ENCODE data around the gene KRT84.
A peak's percentile ranks its signal among the peaks of the same experiment; 100 is the strongest.

KRT84 gene

DNA sequence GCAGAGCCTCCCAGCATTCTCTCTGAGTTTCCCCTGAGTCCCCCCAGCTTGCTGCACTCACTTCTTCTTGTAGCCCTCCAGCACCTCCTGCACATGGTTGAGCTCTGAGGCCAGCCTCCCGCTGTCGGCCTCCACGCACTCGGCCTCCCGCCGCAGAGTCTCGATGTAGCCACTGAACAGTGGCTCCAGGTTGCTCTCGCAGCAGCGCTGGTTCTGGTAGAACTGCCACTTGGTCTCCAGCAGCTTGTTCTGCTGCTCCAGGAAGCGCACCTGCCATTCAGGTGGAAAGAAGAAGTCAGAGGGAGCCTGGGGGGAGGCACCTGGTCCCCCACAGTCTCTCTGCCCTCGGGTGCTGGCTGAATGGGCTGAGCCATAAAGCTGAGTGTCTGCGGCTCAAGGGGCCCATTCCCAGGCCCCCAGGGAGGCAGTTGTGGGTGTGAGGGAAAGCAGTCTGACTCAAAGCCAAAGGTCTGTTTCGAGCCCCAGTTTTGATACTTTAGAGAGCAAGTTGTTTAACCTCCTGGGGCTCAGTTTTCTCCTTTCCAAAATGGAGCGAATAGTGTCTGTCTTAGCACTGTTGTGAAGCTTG lies 20.5 kb downstream of the KRT84 start:
- H3K4me3 ChIP-seq (replicated peaks in 1 of 2; ENCODE audit: low read depth in 2 of 2, low read length in 2 of 2): no peak overlapping the region
- TF ChIP-seq, protein P1, sequence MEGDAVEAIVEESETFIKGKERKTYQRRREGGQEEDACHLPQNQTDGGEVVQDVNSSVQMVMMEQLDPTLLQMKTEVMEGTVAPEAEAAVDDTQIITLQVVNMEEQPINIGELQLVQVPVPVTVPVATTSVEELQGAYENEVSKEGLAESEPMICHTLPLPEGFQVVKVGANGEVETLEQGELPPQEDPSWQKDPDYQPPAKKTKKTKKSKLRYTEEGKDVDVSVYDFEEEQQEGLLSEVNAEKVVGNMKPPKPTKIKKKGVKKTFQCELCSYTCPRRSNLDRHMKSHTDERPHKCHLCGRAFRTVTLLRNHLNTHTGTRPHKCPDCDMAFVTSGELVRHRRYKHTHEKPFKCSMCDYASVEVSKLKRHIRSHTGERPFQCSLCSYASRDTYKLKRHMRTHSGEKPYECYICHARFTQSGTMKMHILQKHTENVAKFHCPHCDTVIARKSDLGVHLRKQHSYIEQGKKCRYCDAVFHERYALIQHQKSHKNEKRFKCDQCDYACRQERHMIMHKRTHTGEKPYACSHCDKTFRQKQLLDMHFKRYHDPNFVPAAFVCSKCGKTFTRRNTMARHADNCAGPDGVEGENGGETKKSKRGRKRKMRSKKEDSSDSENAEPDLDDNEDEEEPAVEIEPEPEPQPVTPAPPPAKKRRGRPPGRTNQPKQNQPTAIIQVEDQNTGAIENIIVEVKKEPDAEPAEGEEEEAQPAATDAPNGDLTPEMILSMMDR (IDR thresholded peaks at IDR 0.05; ENCODE audit: low read depth, low read length): no peak
- no peak for DNase-seq (ENCODE audit: low read depth in 2 of 2)

DNA sequence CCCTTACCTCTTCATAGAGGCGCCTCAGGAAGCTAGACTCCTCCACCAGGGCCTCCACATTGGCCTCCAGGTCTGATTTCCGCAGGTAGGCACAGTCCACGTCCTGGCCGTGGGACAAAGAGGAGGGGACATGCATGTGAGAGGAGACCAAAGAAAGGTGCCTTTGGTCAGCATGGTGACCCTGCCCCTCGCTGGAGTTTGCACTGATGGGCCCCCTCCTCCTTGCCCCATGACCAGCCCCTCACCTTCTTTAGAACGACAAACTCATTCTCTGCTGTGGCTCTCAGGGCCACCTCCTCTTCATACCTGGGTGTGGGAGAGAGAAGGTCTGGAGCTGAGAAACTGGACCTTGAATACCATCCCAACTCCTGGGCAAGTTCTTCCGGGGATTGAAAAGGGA lies 21.4 kb downstream of the KRT84 start:
- H3K4me3 ChIP-seq (replicated peaks in 1 of 2; ENCODE audit: low read depth in 2 of 2, low read length in 2 of 2): no peak overlapping the region
- TF ChIP-seq, protein P1 (IDR thresholded peaks at IDR 0.05; ENCODE audit: low read depth, low read length): no peak
- DNase-seq (ENCODE audit: low read depth in 2 of 2): no peak

DNA sequence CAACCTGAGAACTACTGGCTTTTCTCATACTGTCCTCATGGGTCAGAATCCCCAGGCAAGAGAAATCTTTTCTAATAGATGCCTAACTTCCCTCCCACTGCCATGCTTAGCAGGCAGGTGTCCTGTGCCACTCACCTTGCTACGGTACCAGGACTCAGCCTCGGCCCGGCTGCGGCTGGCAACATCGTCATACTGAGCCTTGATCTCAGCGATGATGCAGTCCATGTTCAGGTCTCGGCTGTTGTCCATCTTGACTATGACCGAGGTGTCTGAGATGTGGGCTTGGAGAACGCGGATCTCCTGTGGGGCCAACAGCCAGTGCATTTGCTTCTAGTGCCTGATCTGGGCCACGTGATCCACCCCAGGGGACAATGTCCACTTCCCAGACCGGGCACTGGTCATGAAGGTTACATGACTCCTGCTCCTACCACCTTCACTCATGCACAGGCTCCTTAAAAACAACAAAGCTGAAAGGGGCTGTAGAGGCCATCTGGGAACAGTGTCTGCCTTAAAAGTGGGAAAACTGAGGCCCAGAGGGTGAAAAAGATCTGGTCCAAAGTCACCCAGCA lies 22.3 kb downstream of the KRT84 start:
- no peak overlapping the region for H3K4me3 ChIP-seq (replicated peaks in 1 of 2; ENCODE audit: low read depth in 2 of 2, low read length in 2 of 2)
- DNase-seq (ENCODE audit: low read depth in 2 of 2): no peak
- TF ChIP-seq, protein P1 (IDR thresholded peaks at IDR 0.05; ENCODE audit: low read depth, low read length): no peak

DNA sequence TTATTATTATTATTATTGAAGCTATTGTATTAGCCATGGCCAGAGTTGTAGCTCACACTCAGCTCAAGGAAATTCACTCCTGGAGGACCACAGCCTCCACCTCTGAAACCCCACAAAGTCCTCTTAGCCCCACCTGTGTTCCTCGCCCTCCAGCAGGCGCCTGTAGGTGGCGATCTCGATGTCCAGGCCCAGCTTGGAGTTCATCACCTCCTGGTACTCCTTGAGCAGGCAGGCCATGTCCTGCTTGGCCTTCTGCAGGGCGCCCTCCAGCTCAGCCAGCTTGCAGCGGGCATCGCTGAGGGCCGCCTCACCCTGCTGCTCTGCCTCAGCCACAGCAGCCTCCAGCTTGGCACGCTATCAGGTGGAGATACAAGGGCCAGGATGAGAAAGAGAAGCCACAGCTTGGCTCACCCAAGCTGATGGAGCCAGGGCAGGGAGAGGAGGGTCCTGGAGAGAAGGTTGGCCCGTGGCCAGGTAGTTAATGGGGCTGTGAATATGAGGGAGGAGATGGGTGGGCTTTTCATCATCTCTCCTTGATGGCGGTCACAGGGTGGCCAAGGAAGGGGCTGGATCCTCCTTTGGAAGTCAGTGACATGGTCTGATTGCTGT lies 23.2 kb downstream of the KRT84 start:
- H3K4me3 ChIP-seq (replicated peaks in 1 of 2; ENCODE audit: low read depth in 2 of 2, low read length in 2 of 2): no peak overlapping the region
- TF ChIP-seq, protein P1 (IDR thresholded peaks at IDR 0.05; ENCODE audit: low read depth, low read length): peak; percentile 28
- DNase-seq (ENCODE audit: low read depth in 2 of 2): no peak

DNA sequence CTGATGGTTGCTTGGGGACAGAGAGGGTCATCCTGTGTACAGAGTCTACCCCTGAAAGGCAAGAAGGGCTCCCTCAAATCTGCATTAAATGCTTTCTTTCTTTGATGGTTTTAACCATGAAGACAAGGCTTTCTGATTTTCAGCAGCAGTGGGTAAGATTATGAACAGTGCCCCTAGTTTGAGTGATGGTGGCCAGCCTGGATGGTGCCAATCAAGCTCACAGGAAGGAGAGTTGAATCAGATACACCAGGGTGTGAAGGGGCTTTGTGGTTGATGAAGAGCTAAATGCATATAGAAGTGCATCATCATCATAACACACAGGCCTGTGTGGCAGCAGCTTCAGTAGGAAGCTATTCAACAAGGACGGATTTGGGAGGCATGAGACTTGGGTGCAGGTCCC lies 23.9 kb downstream of the KRT84 start:
- TF ChIP-seq, protein P1 (IDR thresholded peaks at IDR 0.05; ENCODE audit: low read depth, low read length): no peak
- DNase-seq (ENCODE audit: low read depth in 2 of 2): no peak
- H3K4me3 ChIP-seq (replicated peaks in 1 of 2; ENCODE audit: low read depth in 2 of 2, low read length in 2 of 2): no peak overlapping the region

DNA sequence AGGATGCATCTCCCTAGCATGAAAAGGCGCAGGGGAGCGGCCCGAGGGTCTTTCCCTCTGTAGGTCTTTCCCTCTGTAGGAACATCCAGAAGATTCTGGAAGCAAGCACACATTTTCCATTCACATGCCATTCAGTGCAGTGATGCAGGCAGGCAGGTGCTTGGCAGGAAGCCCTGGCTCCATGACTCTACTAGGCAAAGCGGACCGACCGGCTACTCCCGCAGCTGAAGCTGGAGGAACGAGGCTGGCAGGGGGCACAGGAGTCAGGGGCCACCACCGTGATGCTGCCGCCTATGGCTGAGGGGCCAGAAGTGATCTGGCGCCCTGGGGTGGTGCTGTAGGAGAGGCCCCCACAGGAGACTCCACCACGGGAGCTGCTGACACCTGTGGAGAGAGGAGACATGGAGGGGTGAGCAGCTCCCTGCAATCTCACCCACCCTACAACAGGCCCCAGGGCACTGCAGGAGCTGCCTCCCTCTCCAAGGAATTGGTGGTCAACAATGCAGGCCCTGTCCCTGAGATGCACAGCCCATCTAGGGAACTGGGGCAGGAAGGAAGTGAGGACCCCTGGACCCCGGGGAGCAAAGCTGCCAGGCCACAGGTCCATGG lies 24.7 kb downstream of the KRT84 start:
- TF ChIP-seq, protein P1 (IDR thresholded peaks at IDR 0.05; ENCODE audit: low read depth, low read length): no peak
- no peak overlapping the region for H3K4me3 ChIP-seq (replicated peaks in 1 of 2; ENCODE audit: low read depth in 2 of 2, low read length in 2 of 2)
- no peak for DNase-seq (ENCODE audit: low read depth in 2 of 2)
